Measurements from ENCODE around the gene TMEM145. TPM values are rescaled to one million over a fixed set of nuclear protein-coding genes. Genes with fewer than 3 reads are reported as not detected.
A peak's percentile ranks its signal among the peaks of the same experiment; 100 is the strongest.

The TMEM145 gene
- total and polyA plus RNA-seq, 9 of the 15 experiments (the other 6 are each of a cell fraction or from before 2014, with no cell fraction given): 0.80 to 5.5 (median 1.9) TPM; not detected in 3

- intact Hi-C loops (cut with micrococcal nuclease): no loop called here
- H3K9me1 ChIP-seq (ENCODE audit: control insufficient read depth, insufficient read depth, low read length): no peaks in the 10 kb centered on the region
- peaks cover 7% of the 10 kb centered on the region; the same call in 1 of the 2 replicates for H4K20me1 ChIP-seq (replicated peaks; ENCODE audit: control insufficient read depth, insufficient read depth, low read length)
- TF ChIP-seq, protein P1, sequence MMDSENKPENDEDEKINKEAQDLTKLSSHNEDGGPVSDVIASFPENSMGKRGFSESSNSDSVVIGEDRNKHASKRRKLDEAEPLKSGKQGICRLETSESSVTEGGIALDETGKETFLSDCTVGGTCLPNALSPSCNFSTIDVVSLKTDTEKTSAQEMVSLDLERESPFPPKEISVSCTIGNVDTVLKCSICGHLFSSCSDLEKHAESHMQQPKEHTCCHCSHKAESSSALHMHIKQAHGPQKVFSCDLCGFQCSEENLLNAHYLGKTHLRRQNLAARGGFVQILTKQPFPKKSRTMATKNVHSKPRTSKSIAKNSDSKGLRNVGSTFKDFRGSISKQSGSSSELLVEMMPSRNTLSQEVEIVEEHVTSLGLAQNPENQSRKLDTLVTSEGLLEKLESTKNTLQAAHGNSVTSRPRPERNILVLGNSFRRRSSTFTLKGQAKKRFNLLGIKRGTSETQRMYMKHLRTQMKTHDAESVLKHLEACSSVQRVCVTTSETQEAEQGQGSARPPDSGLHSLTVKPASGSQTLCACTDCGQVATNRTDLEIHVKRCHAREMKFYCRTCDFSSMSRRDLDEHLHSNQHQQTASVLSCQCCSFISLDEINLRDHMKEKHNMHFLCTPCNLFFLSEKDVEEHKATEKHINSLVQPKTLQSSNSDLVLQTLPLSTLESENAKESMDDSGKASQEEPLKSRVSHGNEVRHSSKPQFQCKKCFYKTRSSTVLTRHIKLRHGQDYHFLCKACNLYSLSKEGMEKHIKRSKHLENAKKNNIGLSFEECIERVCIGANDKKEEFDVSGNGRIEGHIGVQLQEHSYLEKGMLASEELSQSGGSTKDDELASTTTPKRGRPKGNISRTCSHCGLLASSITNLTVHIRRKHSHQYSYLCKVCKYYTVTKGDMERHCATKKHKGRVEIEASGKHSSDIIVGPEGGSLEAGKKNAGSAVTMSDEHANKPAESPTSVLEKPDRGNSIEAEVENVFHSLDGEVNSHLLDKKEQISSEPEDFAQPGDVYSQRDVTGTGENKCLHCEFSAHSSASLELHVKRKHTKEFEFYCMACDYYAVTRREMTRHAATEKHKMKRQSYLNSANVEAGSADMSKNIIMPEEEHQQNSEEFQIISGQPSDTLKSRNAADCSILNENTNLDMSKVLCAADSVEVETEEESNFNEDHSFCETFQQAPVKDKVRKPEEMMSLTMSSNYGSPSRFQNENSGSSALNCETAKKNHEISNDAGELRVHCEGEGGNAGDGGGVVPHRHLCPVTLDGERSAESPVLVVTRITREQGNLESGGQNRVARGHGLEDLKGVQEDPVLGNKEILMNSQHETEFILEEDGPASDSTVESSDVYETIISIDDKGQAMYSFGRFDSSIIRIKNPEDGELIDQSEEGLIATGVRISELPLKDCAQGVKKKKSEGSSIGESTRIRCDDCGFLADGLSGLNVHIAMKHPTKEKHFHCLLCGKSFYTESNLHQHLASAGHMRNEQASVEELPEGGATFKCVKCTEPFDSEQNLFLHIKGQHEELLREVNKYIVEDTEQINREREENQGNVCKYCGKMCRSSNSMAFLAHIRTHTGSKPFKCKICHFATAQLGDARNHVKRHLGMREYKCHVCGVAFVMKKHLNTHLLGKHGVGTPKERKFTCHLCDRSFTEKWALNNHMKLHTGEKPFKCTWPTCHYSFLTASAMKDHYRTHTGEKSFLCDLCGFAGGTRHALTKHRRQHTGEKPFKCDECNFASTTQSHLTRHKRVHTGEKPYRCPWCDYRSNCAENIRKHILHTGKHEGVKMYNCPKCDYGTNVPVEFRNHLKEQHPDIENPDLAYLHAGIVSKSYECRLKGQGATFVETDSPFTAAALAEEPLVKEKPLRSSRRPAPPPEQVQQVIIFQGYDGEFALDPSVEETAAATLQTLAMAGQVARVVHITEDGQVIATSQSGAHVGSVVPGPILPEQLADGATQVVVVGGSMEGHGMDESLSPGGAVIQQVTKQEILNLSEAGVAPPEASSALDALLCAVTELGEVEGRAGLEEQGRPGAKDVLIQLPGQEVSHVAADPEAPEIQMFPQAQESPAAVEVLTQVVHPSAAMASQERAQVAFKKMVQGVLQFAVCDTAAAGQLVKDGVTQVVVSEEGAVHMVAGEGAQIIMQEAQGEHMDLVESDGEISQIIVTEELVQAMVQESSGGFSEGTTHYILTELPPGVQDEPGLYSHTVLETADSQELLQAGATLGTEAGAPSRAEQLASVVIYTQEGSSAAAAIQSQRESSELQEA (IDR thresholded peaks at IDR 0.05; ENCODE audit: low read depth): no peak
- TF ChIP-seq NONO (IDR thresholded peaks at IDR 0.05; ENCODE audit: low read depth in 2 of 2, low read length in 1 of 2) (no peak), ZNF79 (CRISPR knock-in tag; IDR thresholded peaks at IDR 0.05; ENCODE audit: low read depth) (no peak), HOXB6 (CRISPR knock-in tag; IDR thresholded peaks at IDR 0.05; ENCODE audit: borderline replicate concordance) (no peak), CBX1 (IDR thresholded peaks at IDR 0.05; ENCODE audit: low read depth) (no peak), TCF3 (CRISPR knock-in tag; IDR thresholded peaks at IDR 0.05) (no peak), ZNF551 (CRISPR knock-in tag; IDR thresholded peaks at IDR 0.05) (no peak), KAT2B (IDR thresholded peaks at IDR 0.05; ENCODE audit: low read depth, low read length) (no peak), NFIC (IDR thresholded peaks at IDR 0.05) (no peak), ETV1 (tag; conservative IDR thresholded peaks at IDR 0.05; ENCODE audit: low read depth) (no peak), NR4A1 (CRISPR knock-in tag; IDR thresholded peaks at IDR 0.05) (no peak), NR4A1 (tag; IDR thresholded peaks at IDR 0.05) (no peak)
- TF ChIP-seq, protein P2, sequence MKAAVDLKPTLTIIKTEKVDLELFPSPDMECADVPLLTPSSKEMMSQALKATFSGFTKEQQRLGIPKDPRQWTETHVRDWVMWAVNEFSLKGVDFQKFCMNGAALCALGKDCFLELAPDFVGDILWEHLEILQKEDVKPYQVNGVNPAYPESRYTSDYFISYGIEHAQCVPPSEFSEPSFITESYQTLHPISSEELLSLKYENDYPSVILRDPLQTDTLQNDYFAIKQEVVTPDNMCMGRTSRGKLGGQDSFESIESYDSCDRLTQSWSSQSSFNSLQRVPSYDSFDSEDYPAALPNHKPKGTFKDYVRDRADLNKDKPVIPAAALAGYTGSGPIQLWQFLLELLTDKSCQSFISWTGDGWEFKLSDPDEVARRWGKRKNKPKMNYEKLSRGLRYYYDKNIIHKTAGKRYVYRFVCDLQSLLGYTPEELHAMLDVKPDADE (conservative IDR thresholded peaks at IDR 0.05; ENCODE audit: control insufficient read depth, low read depth, low read length): no peak
- FAIRE-seq (no peak), ATAC-seq (no peak), DNase-seq (ENCODE audit: extremely low read depth in 1 of 4, low spot score in 3 of 4) (no peak)
- BruUV-seq (replicated peaks): no TSS peak
- H3K9me3 ChIP-seq (replicated peaks; ENCODE audit: control insufficient read depth, insufficient read depth, low read depth, low read length): no peaks in the 10 kb centered on the region
- peak overlapping the region; percentile 77; the same call in 2 of the 3 replicates for H3K27ac ChIP-seq (ENCODE audit: extremely low read depth, low read depth, low read length)
- no peak overlapping the region for H3K4me2 ChIP-seq (ENCODE audit: insufficient read depth, low read length)
- POLR2A ChIA-PET: interaction anchor here (0.5 to 1.5 kb wide), 2 partner anchors 31 to 64 kb away, joined by 3 to 4 read pairs; no protein-coding TSS in a partner anchor
- H3K9ac ChIP-seq (ENCODE audit: insufficient read depth in 1 of 2, low read depth in 2 of 2, low read length in 2 of 2): peak overlapping the region; percentile 12 to 53; a peak in 3 of 4 replicates
- in situ Hi-C loops (cut with MboI): no loop called here
- H3K4me1 ChIP-seq (replicated peaks in 1 of 2; ENCODE audit: control insufficient read depth in 2 of 2, insufficient read depth in 2 of 2, low read length in 2 of 2): peaks cover 21 to 45% of the 10 kb centered on the region in 2 experiments
- H3K4me3 ChIP-seq: no peak overlapping the region
- WGBS (ENCODE audit: insufficient coverage, low coverage, missing lambda C conversion rate): 79% methylated on average over 8 of the region's 8 CpGs
- CTCF ChIA-PET (ENCODE audit: low intra/inter-chr PET ratio): no interaction called here
- H2AFZ ChIP-seq (ENCODE audit: low read depth, low read length): peak overlapping the region; percentile 93
- no peaks in the 10 kb centered on the region for H3K27me3 ChIP-seq (ENCODE audit: control insufficient read depth in 2 of 2, insufficient read depth in 2 of 2, low read length in 2 of 2)
- peaks cover 9% of the 10 kb centered on the region; the same call in 2 of the 3 replicates for H3K36me3 ChIP-seq (ENCODE audit: control insufficient read depth, insufficient read depth, low read length)
- H3K79me2 ChIP-seq (ENCODE audit: control insufficient read depth, insufficient read depth, low read length): peaks cover 14% of the 10 kb centered on the region
Measured at GRCh38 chr19:42303876-42304275, 9.2 kb upstream of the TMEM145 start.

Measured in K562 (cell line).